NCI-H748 (cell line): ENCODE data around the gene ELMO3.

Source experiments
- DNase-seq: peaks from one replicate; lab custom pipeline; 2025; ENCODE audit not compliant: unreplicated experiment; lab: John Stamatoyannopoulos, UW

The ELMO3 gene

GRCh38 chr16:67163999-67164558 lies 34.9 kb upstream of the ELMO3 start:
- peak; percentile 62 for DNase-seq

DNA sequence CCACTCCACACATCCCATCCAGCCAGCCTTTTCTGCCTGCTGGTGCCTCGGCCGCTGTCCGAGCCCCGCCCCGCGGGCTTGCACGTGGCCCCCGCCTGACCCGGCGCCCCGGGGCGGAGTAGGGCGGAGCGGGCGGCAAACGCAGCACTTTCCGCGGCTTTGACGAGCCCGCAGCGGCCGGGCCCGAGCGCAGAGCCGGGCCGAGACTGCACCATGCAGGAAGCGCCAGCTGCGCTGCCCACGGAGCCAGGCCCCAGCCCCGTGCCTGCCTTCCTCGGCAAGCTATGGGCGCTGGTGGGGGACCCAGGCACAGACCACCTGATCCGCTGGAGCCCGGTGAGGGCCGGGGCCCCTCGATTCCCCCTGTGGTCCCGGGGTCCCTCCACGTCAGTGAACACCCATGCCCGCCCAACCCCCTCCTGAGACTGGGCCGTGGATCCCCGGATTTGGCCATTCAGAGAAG lies 34.3 kb upstream of the ELMO3 start, which contains the start of gene HSF4:
TSS of gene HSF4 (plus strand) at position 147 of the 463 bp plus-strand sequence. CDS start at position 214, 67 bp downstream.
- DNase-seq, result peak; percentile 50

GRCh38 chr16:67165121-67166078 lies 33.5 kb upstream of the ELMO3 start:
- no peak for DNase-seq

- no peak for DNase-seq
Observed at GRCh38 chr16:67166110-67166547, 32.8 kb upstream of the ELMO3 start.

DNA sequence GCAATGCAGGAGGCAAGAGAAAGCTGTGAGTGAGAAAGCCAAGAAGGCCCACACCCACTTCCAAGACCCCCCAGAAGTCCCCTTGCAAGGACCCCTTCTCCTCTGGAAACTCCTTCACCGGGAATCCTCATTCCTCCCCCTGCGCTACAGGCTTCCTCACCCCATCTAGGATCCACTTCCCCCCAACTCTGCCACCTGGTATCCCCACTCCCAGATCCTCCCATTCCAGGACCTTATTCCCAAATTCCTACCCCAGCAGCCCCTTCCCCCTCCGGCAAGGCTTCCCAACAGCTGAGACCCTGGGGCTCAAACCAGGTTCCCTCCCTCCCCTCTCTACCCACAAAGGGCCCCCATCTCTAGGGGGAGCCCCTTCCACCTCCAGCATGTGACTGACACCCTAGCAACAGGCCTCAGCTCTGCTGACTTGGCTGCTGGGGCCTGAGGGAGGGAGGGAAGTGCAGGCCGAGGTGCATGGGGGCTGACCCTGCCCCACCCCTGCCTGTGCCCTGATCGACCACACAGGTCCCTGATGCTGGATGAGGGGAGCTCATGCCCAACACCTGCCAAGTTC lies 32.2 kb upstream of the ELMO3 start:
- no peak for DNase-seq

- DNase-seq, result no peak
Observed at GRCh38 chr16:67167588-67167987, 31.3 kb upstream of the ELMO3 start.

GRCh38 chr16:67169011-67169451 lies 29.9 kb upstream of the ELMO3 start:
- DNase-seq, result no peak

- DNase-seq, result peak; percentile 66
Observed at GRCh38 chr16:67169642-67170167, 29.2 kb upstream of the ELMO3 start.

GRCh38 chr16:67170168-67170948 lies 28.6 kb upstream of the ELMO3 start, which contains the start of gene NOL3:
Gene NOL3, plus strand, starts transcription at chr16:67170538.
- peak; percentile 73 for DNase-seq

- peak; percentile 4 for DNase-seq
Observed at GRCh38 chr16:67170949-67171649, 27.8 kb upstream of the ELMO3 start.

DNA sequence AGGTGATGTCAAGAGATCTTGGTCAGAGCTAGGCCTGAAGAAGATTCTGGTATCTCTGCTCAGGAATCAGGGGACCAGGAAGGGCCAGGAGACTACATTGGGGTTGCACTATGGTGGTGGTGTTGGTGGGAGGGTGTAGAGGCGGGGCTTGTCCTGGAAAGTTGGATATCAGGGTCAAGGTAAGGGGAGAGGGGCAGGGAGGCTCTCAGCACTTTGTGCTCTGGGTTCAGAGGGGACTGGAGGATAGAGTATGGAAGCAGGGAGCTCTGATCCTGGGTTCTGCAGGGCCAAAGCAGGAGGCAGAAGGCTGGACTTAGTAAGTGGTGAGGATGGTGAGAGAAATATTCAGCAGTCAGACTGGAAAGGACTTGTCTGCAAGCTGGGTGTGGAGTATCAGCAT lies 25.6 kb upstream of the ELMO3 start:
- no peak for DNase-seq

DNA sequence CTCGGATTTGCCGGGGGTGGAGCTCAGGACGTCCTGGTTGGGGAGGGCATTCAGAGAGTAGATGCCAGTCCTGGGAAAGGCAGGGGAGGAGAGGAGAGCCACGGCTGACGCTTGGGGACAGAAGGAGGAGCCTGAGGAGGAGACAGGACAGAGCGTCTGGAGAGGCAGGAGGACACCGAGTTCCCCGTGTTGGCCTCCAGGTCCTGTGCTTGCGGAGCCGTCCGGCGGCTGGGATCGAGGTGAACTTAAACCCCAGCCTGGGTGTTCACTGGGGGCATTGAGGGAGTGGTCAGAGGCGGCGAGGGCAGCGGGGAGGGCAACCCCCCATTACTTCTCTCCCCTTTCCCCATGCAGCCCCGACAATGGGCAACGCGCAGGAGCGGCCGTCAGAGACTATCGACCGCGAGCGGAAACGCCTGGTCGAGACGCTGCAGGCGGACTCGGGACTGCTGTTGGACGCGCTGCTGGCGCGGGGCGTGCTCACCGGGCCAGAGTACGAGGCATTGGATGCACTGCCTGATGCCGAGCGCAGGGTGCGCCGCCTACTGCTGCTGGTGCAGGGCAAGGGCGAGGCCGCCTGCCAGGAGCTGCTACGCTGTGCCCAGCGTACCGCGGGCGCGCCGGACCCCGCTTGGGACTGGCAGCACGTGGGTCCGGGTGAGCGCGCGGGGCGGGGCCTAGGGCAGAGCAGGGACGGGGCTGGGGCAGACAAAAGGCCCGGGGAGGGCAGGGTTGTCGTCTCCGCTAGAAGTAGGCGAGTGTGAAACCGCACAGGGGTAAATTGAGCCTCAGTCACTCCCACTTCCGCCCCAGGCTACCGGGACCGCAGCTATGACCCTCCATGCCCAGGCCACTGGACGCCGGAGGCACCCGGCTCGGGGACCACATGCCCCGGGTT lies 24.9 kb upstream of the ELMO3 start:
- DNase-seq, result peak; percentile 86

- DNase-seq, result no peak
Observed at GRCh38 chr16:67174706-67175231, 24.2 kb upstream of the ELMO3 start.

DNA sequence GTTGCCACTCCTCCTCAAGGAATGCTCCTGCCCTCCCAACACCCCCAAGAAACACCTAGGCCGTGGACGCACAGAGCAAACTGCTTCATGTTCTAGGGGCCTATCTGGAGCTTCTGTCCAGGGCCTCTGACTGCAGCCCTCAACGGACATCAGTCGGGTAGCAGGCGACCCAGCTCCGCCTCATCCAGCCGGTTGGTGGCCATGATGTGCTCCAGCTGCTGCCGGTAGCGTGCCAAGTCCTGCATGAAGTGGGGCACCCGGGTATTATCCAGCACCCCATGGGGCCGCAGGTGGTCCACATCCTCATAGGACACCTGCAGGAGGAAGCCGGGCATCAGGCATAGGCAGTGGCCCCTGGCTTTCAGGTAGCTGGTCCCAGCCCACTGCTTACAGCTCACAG lies 22.3 kb upstream of the ELMO3 start:
- DNase-seq, result no peak

GRCh38 chr16:67177743-67178699 lies 20.9 kb upstream of the ELMO3 start:
- peak; percentile 95 for DNase-seq

GRCh38 chr16:67179421-67180080 lies 19.4 kb upstream of the ELMO3 start:
- DNase-seq, result peak; percentile 3

DNA sequence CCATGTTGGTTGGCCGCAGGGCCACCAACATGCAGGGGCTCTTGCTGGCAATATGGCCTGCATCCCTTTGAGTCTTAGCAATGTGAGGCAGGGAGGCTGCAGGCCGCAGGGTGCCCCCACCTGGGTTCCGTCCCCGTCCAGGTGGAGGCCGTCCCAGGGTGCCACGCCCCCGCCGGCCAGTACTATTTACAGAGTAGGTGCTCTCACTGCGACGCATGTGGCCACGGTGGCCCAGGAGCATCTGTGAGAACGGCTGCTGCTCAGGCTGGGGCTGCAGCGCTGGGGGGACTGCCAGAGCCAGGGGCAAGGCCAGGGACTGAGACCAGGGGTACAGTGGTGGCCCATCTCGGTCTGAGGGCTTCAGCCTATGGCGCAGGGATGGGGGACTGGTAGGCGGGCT lies 18.8 kb upstream of the ELMO3 start:
- DNase-seq, result no peak
